Frontal cortex (tissue), 4 donors: Measurements from ENCODE around the gene FGA. TPM values are rescaled to one million over a fixed set of nuclear protein-coding genes. Genes with fewer than 3 reads are reported as not detected.

Experiments used
- DNase-seq, 2 donors: peaks; one replicate each; pipeline ENCODE4 v3.0.0; 2012; ENCODE audit warnings: low spot score in 2 of 2
- FAIRE-seq: peaks from 2 replicates; lab custom pipeline; 2012; peaks lifted over from hg19 to GRCh38; lab: Jason Lieb, UNC
- small RNA-seq: library from RNA; depleted of rRNA; stranded (forward); fragments of <200 nt; gene quantifications from one replicate; pipeline ENCODE3, GENCODE V24; 2014
- total RNA-seq: library from RNA; depleted of rRNA; stranded (reverse); fragments of >200 nt; gene quantifications from one replicate; pipeline ENCODE4 v1.2.3, GENCODE V29; 2014
- donor health status: control.
- donor health status: control.
- donor health status: control.

FGA gene
- total RNA-seq, 1 donor from 2014 or later, result not detected

DNA sequence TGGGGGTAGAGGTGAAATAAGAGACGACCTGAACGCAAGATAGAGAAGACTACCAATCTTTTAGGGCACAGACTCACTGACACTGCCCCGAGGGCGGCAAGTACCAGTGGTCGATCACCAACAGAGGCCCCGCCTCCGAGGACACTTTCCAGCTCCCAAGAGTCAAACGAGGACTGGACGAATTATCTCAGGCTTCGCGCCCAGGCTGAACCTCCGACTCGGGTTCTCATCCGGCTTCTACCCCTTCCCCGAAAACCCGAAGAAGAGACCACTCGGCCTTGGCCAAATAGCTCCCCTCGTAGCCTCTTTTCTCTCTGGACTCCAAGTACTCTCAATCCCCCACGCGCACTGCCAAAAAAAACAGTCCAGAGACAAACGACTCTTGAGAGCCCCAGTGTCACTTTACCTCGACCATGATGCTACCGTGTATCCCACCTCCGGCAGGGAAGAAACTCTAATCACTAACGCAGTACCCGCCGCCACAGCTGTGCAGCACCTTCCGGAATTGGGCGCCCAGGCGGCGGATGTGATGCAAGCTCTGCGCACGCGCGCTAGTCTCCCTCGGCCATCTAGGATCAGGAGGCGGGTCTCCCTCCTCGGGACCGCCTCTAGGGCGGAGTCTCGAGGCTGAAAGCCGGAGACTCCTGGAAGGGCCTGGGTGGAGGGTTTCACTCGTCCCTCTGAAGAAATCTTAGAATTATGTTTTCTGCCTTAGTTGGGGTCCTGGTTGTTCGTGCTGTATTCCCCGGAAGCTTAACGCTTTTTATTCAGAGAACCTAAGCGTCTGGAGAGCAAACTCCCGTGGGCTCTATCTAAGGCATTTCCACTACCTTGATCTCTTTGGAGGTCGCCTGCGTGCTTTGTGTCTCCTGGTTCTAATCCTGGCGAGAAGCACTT, 40.4 kb downstream of the FGA start, which contains the start of gene PLRG1:
PLRG1 (minus strand) TSS at position 507 of the 897 bp plus-strand sequence; CDS start at position 415, 92 bp downstream.
- FAIRE-seq (peak; percentile 92), DNase-seq (peak; percentile 66 to 80)

DNA sequence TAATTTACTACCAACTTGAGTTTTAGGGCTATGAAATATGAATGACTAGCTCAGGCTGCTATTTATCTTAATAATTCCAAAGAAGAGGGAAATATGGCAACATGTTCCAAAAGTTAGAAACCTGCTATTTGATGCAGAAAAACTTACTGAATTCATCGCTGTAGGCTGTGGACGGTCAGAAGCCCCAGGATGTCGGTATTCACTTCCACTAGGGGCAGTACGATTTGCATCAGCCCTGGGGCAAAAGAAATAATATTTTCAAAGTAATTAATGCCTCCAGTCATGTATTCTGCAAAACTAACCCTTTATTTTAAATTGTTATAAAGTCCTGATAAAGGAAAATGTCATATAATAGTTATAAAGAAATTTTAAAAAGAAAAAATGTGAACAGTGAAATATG, 44.9 kb downstream of the FGA start:
- FAIRE-seq, result no peak
- no peak for DNase-seq

DNA sequence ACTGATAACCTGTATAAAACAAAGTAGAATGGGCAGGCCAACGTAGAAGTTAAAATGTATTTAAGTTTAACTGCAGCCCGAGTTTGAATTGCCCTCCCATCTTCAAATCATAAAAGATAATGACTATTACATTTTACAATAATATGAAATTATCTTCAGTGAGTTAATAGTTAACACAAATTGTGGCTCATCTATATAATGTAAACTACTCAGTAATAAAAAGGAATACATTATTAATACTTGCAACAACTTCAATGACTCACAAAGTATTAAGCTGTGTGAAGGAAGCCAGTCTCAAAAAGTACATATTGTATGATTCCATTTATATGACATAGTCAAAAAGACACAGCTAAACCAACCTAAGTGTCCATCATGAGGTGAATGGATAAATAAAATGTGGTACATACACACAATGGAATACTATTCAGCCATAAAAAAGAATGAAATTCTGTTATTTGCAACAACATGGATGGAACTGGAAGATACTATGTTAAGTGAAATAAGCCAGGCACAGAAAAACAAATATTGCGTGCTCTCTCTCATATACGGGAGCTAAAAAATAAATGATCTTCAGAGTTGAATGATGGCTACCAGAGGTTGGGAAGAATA, 48.2 kb downstream of the FGA start:
- FAIRE-seq (no peak), DNase-seq (no peak)

Small RNAs within 50 kb of the gene (small RNA-seq; reads per million reads assigned to genes)
- not detected for gene RNU6-1285P

Other genes starting within 250 kb of the FGA start
- gene DCHS2, start 98.9 kb downstream of the FGA start, total RNA-seq, result 11.0 TPM
- 77.0 TPM for gene PLRG1, start 40.3 kb downstream of the FGA start, total RNA-seq
- not detected for gene FGB, start 27.7 kb downstream of the FGA start, total RNA-seq
- gene FGG, start 21.9 kb upstream of the FGA start, total RNA-seq, result not detected
- gene LRAT, start 153.3 kb upstream of the FGA start, total RNA-seq, result 0.41 TPM
- not detected for gene RBM46, start 190.5 kb upstream of the FGA start, total RNA-seq